ENCODE results near the gene S100A11. TPM values are rescaled to one million over a fixed set of nuclear protein-coding genes. Genes with fewer than 3 reads are reported as not detected.

The S100A11 gene
- total and polyA plus RNA-seq, 2 donors from 2014 or later: 835 to 925 TPM

- intact Hi-C loops (cut with DNase I): no loop called here
- Histone ChIP-seq H3K9me3 (ENCODE audit: control insufficient read depth in 2 of 3, insufficient read depth in 1 of 3, low read length in 3 of 3) (no peaks in the 10 kb centered on the region), H3K9ac (ENCODE audit: low read length in 3 of 3) (no peak overlapping the region), H3K27me3 (ENCODE audit: control insufficient read depth, insufficient read depth, low read length) (no peaks in the 10 kb centered on the region), H3K27ac (ENCODE audit: low read depth in 2 of 2, low read length in 2 of 2) (no peak overlapping the region), H3K4me1 (ENCODE audit: control insufficient read depth in 2 of 3, insufficient read depth in 2 of 3, low read depth in 1 of 3, low read length in 3 of 3) (no peaks in the 10 kb centered on the region), H3K4me3 (ENCODE audit: low read length in 3 of 3) (no peak overlapping the region), H3K36me3 (ENCODE audit: control insufficient read depth in 2 of 3, insufficient read depth in 3 of 3, low read length in 3 of 3) (no peaks in the 10 kb centered on the region)
- TF ChIP-seq CTCF (IDR thresholded peaks at IDR 0.05; ENCODE audit: borderline replicate concordance, extremely low read depth, insufficient read depth): no peak
- DNase-seq (no peak), FAIRE-seq (no peak)
These were observed 31.4 kb downstream of the S100A11 start for GRCh38 chr1:152005360-152005912.

- Histone ChIP-seq H3K27me3 (ENCODE audit: control insufficient read depth, insufficient read depth, low read length) (no peaks in the 10 kb centered on the region), H3K9me3 (ENCODE audit: control insufficient read depth in 2 of 3, insufficient read depth in 1 of 3, low read length in 3 of 3) (no peaks in the 10 kb centered on the region), H3K4me3 (ENCODE audit: low read length in 3 of 3) (no peak overlapping the region), H3K9ac (ENCODE audit: low read length in 3 of 3) (no peak overlapping the region), H3K4me1 (ENCODE audit: control insufficient read depth in 2 of 3, insufficient read depth in 2 of 3, low read depth in 1 of 3, low read length in 3 of 3) (no peaks in the 10 kb centered on the region), H3K36me3 (ENCODE audit: control insufficient read depth in 2 of 3, insufficient read depth in 3 of 3, low read length in 3 of 3) (no peaks in the 10 kb centered on the region), H3K27ac (ENCODE audit: low read depth in 2 of 2, low read length in 2 of 2) (no peak overlapping the region)
- TF ChIP-seq CTCF (IDR thresholded peaks at IDR 0.05; ENCODE audit: borderline replicate concordance, extremely low read depth, insufficient read depth): no peak
- DNase-seq (no peak), FAIRE-seq (no peak)
- intact Hi-C loops (cut with DNase I): loop anchor here (5.0 kb wide), 1 partner anchor 72 kb away; no protein-coding TSS in a partner anchor
These were observed 32.9 kb downstream of the S100A11 start for GRCh38 chr1:152003846-152004442.

DNA sequence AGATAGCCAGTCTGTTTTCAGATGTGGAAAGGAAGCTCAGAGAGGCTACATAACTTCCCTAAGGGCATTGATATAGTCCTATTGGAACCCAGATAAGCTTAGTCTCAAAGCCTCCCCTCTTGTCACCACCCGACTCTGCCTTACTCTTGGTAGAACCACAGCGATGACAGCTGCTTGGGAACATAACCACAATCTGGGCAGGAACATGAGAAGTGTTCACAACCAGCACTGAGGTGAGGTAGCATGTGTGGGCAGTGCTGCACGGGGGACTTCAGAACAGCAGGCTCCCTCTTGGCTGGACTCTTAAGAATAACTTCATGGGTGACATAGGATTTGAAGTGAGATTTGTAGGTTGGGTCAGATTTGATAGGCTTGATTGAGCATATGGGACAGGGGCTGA lies 33.8 kb downstream of the S100A11 start:
- Histone ChIP-seq H3K27ac (ENCODE audit: low read depth in 2 of 2, low read length in 2 of 2) (no peak overlapping the region), H3K4me3 (ENCODE audit: low read length in 3 of 3) (no peak overlapping the region), H3K27me3 (ENCODE audit: control insufficient read depth, insufficient read depth, low read length) (no peaks in the 10 kb centered on the region), H3K36me3 (ENCODE audit: control insufficient read depth in 2 of 3, insufficient read depth in 3 of 3, low read length in 3 of 3) (no peaks in the 10 kb centered on the region), H3K4me1 (ENCODE audit: control insufficient read depth in 2 of 3, insufficient read depth in 2 of 3, low read depth in 1 of 3, low read length in 3 of 3) (no peaks in the 10 kb centered on the region), H3K9ac (ENCODE audit: low read length in 3 of 3) (no peak overlapping the region), H3K9me3 (ENCODE audit: control insufficient read depth in 2 of 3, insufficient read depth in 1 of 3, low read length in 3 of 3) (no peaks in the 10 kb centered on the region)
- intact Hi-C loops (cut with DNase I): loop anchor here (5.0 kb wide), 1 partner anchor 71 kb away; no protein-coding TSS in a partner anchor
- TF ChIP-seq CTCF (IDR thresholded peaks at IDR 0.05; ENCODE audit: borderline replicate concordance, extremely low read depth, insufficient read depth): no peak
- no peak for FAIRE-seq
- DNase-seq: no peak
